Fibroblast of lung (primary cell): ENCODE data around the gene CD82. TPM values are rescaled to one million over a fixed set of nuclear protein-coding genes. Genes with fewer than 3 reads are reported as not detected.

Experiments used
- DNase-seq, 2 donors: peaks; one replicate each; pipeline versions ENCODE4 v3.0.0 to v3.0.0-alpha.2; 2010; ENCODE audit warnings: low read depth in 2 of 2
- H2AFZ ChIP-seq: 2 replicates; pipeline ENCODE4 v1.5.1; 2012; ENCODE audit warnings: low read length, control low read depth, inconsistent platforms
- H3K27ac ChIP-seq: 2 replicates; pipeline ENCODE4 v1.5.1; 2011; ENCODE audit warnings: low read length, control low read depth; ENCODE audit not compliant: insufficient read depth
- H3K27me3 ChIP-seq: 2 replicates; pipeline ENCODE4 v1.5.1; 2011; ENCODE audit warnings: mild to moderate bottlenecking, low read length; ENCODE audit not compliant: control insufficient read depth, insufficient read depth
- H3K36me3 ChIP-seq: 2 replicates; pipeline ENCODE4 v1.5.1; 2011; ENCODE audit warnings: low read length; ENCODE audit not compliant: control insufficient read depth, insufficient read depth
- H3K4me1 ChIP-seq: 2 replicates; pipeline ENCODE4 v1.5.1; 2011; ENCODE audit warnings: low read length; ENCODE audit not compliant: control insufficient read depth, insufficient read depth; ENCODE audit errors: extremely low read depth
- H3K4me2 ChIP-seq: 2 replicates; pipeline ENCODE4 v1.5.1; 2011; ENCODE audit warnings: low read length, control low read depth; ENCODE audit not compliant: insufficient read depth; ENCODE audit errors: extremely low read depth
- H3K4me3 ChIP-seq, 4 experiments: fragments of 200-600 bp in 1 of 4; sonication (generic) in 1 of 4; replicated peaks in 1 of 4; 2 replicates each; pipeline ENCODE4 v1.5.1; 2011 to 2016; ENCODE audit warnings: low read length in 4 of 4, low read depth in 3 of 4, mild to moderate bottlenecking in 3 of 4, control low read depth in 2 of 4, inconsistent platforms in 1 of 4, mixed read lengths in 1 of 4; ENCODE audit not compliant: insufficient read depth in 1 of 4; ENCODE audit errors: control extremely low read depth in 1 of 4
- H3K79me2 ChIP-seq: 2 replicates; pipeline ENCODE4 v1.5.1; 2012; ENCODE audit warnings: mild to moderate bottlenecking, low read length, inconsistent platforms; ENCODE audit not compliant: control insufficient read depth, insufficient read depth
- H3K9ac ChIP-seq: 2 replicates; pipeline ENCODE4 v1.5.1; 2011; ENCODE audit warnings: mild to moderate bottlenecking, low read length, control low read depth; ENCODE audit not compliant: insufficient read depth
- H3K9me3 ChIP-seq: 2 replicates; pipeline ENCODE4 v1.5.1; 2012; ENCODE audit warnings: low read depth, low read length; ENCODE audit not compliant: control insufficient read depth, insufficient read depth
- H4K20me1 ChIP-seq: 2 replicates; pipeline ENCODE4 v1.5.1; 2011; ENCODE audit warnings: low read length; ENCODE audit not compliant: control insufficient read depth, insufficient read depth; ENCODE audit errors: extremely low read depth
- EZH2 ChIP-seq: IDR thresholded peaks from 2 replicates; pipeline ENCODE4 v1.5.1; 2012; ENCODE audit warnings: low read length, control low read depth, mild to moderate bottlenecking; ENCODE audit errors: missing control alignments
- polyA plus RNA-seq, 2 donors: library from polyadenylated mRNA; depleted of rRNA in 1 of 2; stranded (reverse) in 1 of 2; unstranded in 1 of 2; fragments of >200 nt; gene quantifications; 2 replicates each; pipeline ENCODE4 v1.2.1, GENCODE V29; 2011 to 2012; ENCODE audit warnings: missing spikeins in 1 of 2
- total RNA-seq: library from RNA; depleted of rRNA; stranded (reverse); fragments of >200 nt; gene quantifications from 2 replicates; pipeline ENCODE4 v1.2.1, GENCODE V29; 2014
- TF ChIP-seq, protein P1 (sequence below), 2 donors: IDR thresholded peaks in 1 of 2; conservative IDR thresholded peaks in 1 of 2; 1 replicate in 1 of 2; 2 replicates in 1 of 2; pipeline ENCODE4 v1.5.1; 2011 to 2012; ENCODE audit warnings: low read length in 2 of 2, control low read depth in 1 of 2, inconsistent platforms in 1 of 2, low read depth in 1 of 2, mild to moderate bottlenecking in 1 of 2

The CD82 gene
- total and polyA plus RNA-seq, 2 donors (not counting 1 experiment from before 2014, with no cell fraction given), result 54.2 to 114 TPM

GRCh38 chr11:44615913-44616791 lies 50.7 kb downstream of the CD82 start:
- no peaks in the 10 kb centered on the region for H3K27me3 ChIP-seq
- H3K4me1 ChIP-seq, result no peaks in the 10 kb centered on the region
- no peak overlapping the region for H3K4me3 ChIP-seq
- no peak overlapping the region for H3K9ac ChIP-seq
- no peak overlapping the region for H3K27ac ChIP-seq
- peaks cover 2% of the 10 kb centered on the region for H3K36me3 ChIP-seq
- TF ChIP-seq, protein P1, sequence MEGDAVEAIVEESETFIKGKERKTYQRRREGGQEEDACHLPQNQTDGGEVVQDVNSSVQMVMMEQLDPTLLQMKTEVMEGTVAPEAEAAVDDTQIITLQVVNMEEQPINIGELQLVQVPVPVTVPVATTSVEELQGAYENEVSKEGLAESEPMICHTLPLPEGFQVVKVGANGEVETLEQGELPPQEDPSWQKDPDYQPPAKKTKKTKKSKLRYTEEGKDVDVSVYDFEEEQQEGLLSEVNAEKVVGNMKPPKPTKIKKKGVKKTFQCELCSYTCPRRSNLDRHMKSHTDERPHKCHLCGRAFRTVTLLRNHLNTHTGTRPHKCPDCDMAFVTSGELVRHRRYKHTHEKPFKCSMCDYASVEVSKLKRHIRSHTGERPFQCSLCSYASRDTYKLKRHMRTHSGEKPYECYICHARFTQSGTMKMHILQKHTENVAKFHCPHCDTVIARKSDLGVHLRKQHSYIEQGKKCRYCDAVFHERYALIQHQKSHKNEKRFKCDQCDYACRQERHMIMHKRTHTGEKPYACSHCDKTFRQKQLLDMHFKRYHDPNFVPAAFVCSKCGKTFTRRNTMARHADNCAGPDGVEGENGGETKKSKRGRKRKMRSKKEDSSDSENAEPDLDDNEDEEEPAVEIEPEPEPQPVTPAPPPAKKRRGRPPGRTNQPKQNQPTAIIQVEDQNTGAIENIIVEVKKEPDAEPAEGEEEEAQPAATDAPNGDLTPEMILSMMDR (conservative IDR thresholded peaks at IDR 0.05 in 1 of 2, IDR thresholded peaks at IDR 0.05 in 1 of 2; ENCODE audit: low read depth in 1 of 2, low read length in 2 of 2), result no peak
- TF ChIP-seq EZH2, result no peak
- no peaks in the 10 kb centered on the region for H4K20me1 ChIP-seq
- no peaks in the 10 kb centered on the region for H3K9me3 ChIP-seq
- DNase-seq, result no peak
- no peaks in the 10 kb centered on the region for H3K79me2 ChIP-seq
- H3K4me2 ChIP-seq, result no peak overlapping the region
- no peak overlapping the region for H2AFZ ChIP-seq

DNA sequence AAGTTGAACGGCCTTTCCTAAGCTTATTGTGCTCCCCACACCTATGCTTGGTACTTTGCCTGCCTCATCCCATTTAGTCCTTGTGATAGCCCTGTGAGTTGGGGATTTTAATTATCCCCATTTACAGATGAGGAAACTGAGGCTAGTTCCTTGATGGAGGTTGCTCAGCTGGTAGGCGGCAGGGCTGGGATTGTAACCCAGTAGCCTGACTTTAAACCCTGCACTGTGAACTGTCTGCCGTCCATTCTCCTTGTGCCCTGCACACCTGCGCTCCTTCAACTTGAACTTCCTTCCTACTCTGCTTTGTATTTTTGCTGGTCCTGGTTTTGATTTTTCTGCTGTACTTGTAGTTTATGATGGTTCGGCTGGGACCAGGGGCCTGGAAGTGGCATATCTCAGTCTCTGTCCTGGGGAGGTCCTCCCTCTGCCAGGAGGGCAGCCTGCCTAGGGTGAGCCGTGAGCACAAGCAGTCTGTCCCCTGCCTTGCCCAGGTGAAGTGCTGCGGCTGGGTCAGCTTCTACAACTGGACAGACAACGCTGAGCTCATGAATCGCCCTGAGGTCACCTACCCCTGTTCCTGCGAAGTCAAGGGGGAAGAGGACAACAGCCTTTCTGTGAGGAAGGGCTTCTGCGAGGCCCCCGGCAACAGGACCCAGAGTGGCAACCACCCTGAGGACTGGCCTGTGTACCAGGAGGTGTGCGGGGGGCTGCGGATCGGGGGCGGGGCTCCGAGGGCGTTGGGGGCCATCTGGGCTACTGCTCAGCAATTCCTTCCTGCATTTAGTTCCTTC lies 52.4 kb downstream of the CD82 start:
- H3K4me3 ChIP-seq, result no peak overlapping the region
- H3K79me2 ChIP-seq, result no peaks in the 10 kb centered on the region
- no peaks in the 10 kb centered on the region for H3K9me3 ChIP-seq
- H3K4me2 ChIP-seq, result no peak overlapping the region
- H3K36me3 ChIP-seq, result peaks cover 2% of the 10 kb centered on the region
- H3K27me3 ChIP-seq, result no peaks in the 10 kb centered on the region
- no peak overlapping the region for H3K9ac ChIP-seq
- H4K20me1 ChIP-seq, result no peaks in the 10 kb centered on the region
- no peak for DNase-seq
- no peaks in the 10 kb centered on the region for H3K4me1 ChIP-seq
- no peak overlapping the region for H2AFZ ChIP-seq
- H3K27ac ChIP-seq, result no peak overlapping the region
- TF ChIP-seq, protein P1 (conservative IDR thresholded peaks at IDR 0.05 in 1 of 2, IDR thresholded peaks at IDR 0.05 in 1 of 2; ENCODE audit: low read depth in 1 of 2, low read length in 2 of 2), result no peak
- no peak for TF ChIP-seq EZH2
